ENCODE measurements around the gene CTSS. TPM values are rescaled to one million over a fixed set of nuclear protein-coding genes. Genes with fewer than 3 reads are reported as not detected.

Gene CTSS
- total and polyA plus RNA-seq, 2 experiments from 2014 or later, result not detected

GRCh38 chr1:150804671-150805070, 39.1 kb upstream of the CTSS start (continued):
- TF ChIP-seq ZNF462 (CRISPR knock-in tag; IDR thresholded peaks at IDR 0.05) (no peak), CREB1 (CRISPR knock-in tag; IDR thresholded peaks at IDR 0.05; ENCODE audit: low read depth) (no peak), POLR2AphosphoS5 (IDR thresholded peaks at IDR 0.05; ENCODE audit: low read depth) (no peak), CTCF (conservative IDR thresholded peaks at IDR 0.05; ENCODE audit: low read depth in 2 of 2) (no peak), JUNB (IDR thresholded peaks at IDR 0.05; ENCODE audit: unreplicated experiment) (no peak), EZH2phosphoT487 (IDR thresholded peaks at IDR 0.05; ENCODE audit: unreplicated experiment) (no peak), ZNF114 (CRISPR knock-in tag; IDR thresholded peaks at IDR 0.05) (no peak), ZNF331 (CRISPR knock-in tag; IDR thresholded peaks at IDR 0.05; ENCODE audit: low read depth) (no peak), REST (IDR thresholded peaks at IDR 0.05; ENCODE audit: unreplicated experiment) (no peak), EZH2 (IDR thresholded peaks at IDR 0.05; ENCODE audit: low read depth, unreplicated experiment) (no peak), STAT1 (IDR thresholded peaks at IDR 0.05; ENCODE audit: unreplicated experiment) (no peak), NANOG (IDR thresholded peaks at IDR 0.05; ENCODE audit: borderline replicate concordance) (no peak)

All from GM23338 (cell line).